Astrocyte of the spinal cord (primary cell): ENCODE results near the gene MYCBPAP.

Experiments
- DNase-seq: peaks from one replicate; pipeline ENCODE4 v3.0.0; 2011; ENCODE audit warnings: low read depth, low spot score
- H3K4me3 ChIP-seq: 2 replicates; pipeline ENCODE4 v1.5.1; 2011; ENCODE audit warnings: low read depth, mild to moderate bottlenecking, low read length, moderate library complexity
- CTCF ChIP-seq: IDR thresholded peaks from 2 replicates; pipeline ENCODE4 v1.5.1; 2012; ENCODE audit warnings: low read depth, mild to moderate bottlenecking, low read length, inconsistent platforms
- in situ Hi-C: cut with HindIII; loops from 2 replicates; pipeline ENCODE4 v1.10.0; 2017; ENCODE audit warnings: low sequenced_read_pairs

Gene MYCBPAP

GRCh38 chr17:50521514-50521913 is 13.3 kb downstream of the MYCBPAP start:
- DNase-seq, result no peak
- in situ Hi-C loops, result no loop called here
- H3K4me3 ChIP-seq, result no peak overlapping the region
- no peak for TF ChIP-seq CTCF

DNA sequence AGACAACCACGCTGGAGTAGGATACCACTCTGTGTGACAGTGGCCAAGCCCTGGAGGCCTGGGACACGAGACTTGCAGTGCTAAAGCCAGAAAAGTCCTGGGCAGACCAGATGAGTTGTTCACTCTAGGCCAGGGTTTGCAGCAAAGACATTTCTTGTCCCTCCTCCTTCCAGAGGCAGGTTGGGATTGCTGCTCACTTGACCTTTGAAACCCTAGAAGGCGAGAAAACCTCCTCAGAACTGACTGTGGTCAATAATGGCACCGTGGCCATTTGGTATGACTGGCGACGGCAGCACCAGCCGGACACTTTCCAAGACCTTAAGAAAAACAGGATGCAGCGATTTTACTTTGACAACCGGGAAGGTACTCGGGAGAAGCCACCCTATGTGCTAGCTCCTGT is 14.5 kb downstream of the MYCBPAP start:
- in situ Hi-C loops, result no loop called here
- H3K4me3 ChIP-seq, result no peak overlapping the region
- DNase-seq, result no peak
- TF ChIP-seq CTCF, result no peak

GRCh38 chr17:50523208-50523607 is 15.0 kb downstream of the MYCBPAP start:
- no peak for DNase-seq
- no peak overlapping the region for H3K4me3 ChIP-seq
- no peak for TF ChIP-seq CTCF
- in situ Hi-C loops, result no loop called here

- in situ Hi-C loops, result no loop called here
- no peak for DNase-seq
- H3K4me3 ChIP-seq, result no peak overlapping the region
- TF ChIP-seq CTCF, result no peak
Measured at GRCh38 chr17:50524838-50525237, 16.6 kb downstream of the MYCBPAP start.

DNA sequence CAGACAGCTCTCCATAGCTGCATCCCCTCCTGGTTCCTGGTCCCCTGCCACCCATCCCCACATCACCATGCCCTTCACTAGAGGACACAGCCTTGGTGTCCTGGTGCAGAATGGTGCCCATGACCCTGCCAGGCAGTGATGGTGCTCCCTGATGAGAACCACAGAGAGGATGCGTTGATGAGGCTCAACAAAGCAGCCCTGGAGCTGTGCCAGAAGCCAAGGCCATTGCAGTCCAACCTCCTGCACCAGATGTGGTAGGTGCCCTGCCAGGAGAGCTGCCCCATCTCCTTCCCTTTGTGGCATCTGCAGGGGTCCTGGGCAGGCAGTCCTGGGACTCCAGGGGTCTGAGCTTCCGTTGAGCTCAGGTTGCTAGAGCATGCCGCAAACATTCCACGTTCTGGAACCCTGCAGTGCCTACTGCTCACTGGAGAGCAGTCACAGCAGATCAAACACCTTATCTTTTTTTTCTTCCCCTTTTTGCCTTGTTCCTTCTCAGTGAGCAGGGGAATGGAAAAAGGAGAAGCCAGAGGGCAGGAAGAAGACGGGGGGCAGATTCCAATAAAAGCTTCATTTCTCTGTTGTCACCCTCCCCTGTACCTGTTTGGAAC is 19.0 kb downstream of the MYCBPAP start:
- no peak for TF ChIP-seq CTCF
- DNase-seq, result no peak
- in situ Hi-C loops, result no loop called here

DNA sequence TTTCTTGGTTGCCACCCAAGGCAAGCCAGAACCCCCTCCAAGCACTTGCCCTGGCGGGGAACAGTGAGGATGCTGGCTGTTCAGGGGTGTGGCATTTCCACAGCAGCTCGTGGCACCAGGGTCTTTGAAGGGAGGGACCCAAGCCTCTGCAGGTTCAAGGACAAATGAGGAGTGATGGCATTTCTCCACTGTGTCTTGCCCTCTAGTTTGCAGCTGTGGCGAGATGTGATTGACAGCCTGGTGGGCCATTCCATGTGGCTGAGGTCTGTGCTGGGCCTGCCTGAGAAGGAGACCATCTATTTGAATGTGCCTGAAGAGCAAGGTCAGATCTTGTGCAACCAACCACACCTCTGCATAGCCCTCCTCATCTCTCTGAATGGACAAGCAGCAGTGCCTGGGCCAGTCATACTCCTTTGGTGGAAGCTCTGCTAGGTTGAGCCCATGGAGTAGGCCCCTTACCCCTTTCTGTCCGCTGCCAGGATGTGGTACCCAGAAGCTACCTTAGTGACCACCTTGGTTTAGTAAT is 19.8 kb downstream of the MYCBPAP start:
- in situ Hi-C loops, result no loop called here
- TF ChIP-seq CTCF, result no peak
- no peak overlapping the region for H3K4me3 ChIP-seq
- DNase-seq, result no peak

More for the DNA sequence above, 19.0 kb downstream of the MYCBPAP start:
- no peak overlapping the region for H3K4me3 ChIP-seq

DNA sequence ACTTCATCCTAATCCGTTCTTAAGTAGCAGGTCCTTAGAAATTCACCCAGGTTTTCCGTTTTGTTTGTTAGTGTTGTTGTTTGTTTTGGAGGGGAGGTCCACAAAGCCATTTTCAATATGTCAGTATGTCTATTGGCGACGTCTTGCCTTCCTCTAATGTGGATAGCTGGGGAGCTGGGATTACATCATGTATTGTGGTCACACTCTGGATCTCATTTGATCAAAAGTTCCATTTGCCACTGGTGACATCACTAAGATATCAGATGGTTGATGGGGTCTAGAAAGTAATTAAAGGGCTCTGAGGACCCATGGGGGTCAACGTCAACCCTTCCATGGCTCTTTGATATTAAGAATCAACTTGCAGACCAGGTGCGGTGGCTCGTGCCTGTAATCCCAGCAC is 21.6 kb downstream of the MYCBPAP start:
- no peak for TF ChIP-seq CTCF
- in situ Hi-C loops, result no loop called here
- H3K4me3 ChIP-seq, result no peak overlapping the region
- DNase-seq, result no peak
